Thyroid gland (tissue), 4 donors: Measurements from ENCODE around the gene DERL3. TPM values are rescaled to one million over a fixed set of nuclear protein-coding genes. Genes with fewer than 3 reads are reported as not detected.
"Not testable (repeated sequence)": the region's sequence is repeated elsewhere in the genome, so short reads cannot be mapped to it uniquely, and the experiment has no call there.

ENCODE experiments used
- DNase-seq, 2 donors: peaks; one replicate each; pipeline ENCODE4 v3.0.0-alpha.2; 2019
- H3K27ac ChIP-seq, 3 donors: fragments of 200-600 bp; sonication (generic); 1 replicate in 2 of 3; 2 replicates in 1 of 3; pipeline ENCODE4 v1.5.1; 2016 to 2019; ENCODE audit warnings: mild to moderate bottlenecking in 1 of 3, moderate library complexity in 1 of 3
- H3K27me3 ChIP-seq: fragments of 200-600 bp; sonication (generic); one replicate; pipeline ENCODE4 v1.5.1; 2019
- H3K36me3 ChIP-seq, 2 donors: fragments of 200-600 bp; sonication (generic); one replicate each; pipeline ENCODE4 v1.5.1; 2016 to 2019
- H3K4me1 ChIP-seq, 2 donors: fragments of 200-600 bp; sonication (generic); one replicate each; pipeline ENCODE4 v1.5.1; 2017 to 2019
- H3K4me3 ChIP-seq, 3 donors: fragments of 200-600 bp; sonication (generic); replicated peaks in 1 of 3; 1 replicate in 2 of 3; 2 replicates in 1 of 3; pipeline ENCODE4 v1.5.1; 2016; ENCODE audit warnings: mild to moderate bottlenecking in 1 of 3
- H3K9me3 ChIP-seq: fragments of 200-600 bp; sonication (generic); one replicate; pipeline ENCODE4 v1.5.1; 2017
- POLR2A ChIP-seq, 2 donors: fragments of 450-650 bp; IDR thresholded peaks; one replicate each; pipeline ENCODE4 v1.6.1; 2017; ENCODE audit warnings: antibody characterized with exemption in 2 of 2, mild to moderate bottlenecking in 2 of 2, moderate library complexity in 1 of 2
- WGBS, 2 donors: methylation state at CpG; one replicate each; pipeline ENCODE4 v1.1.5; 2017; 5-methylcytosine and 5-hydroxymethylcytosine counted together
- intact Hi-C: fragments of 100-400 bp; cut with DNase I; formaldehyde crosslinking; loops from one replicate; pipeline ENCODE4 v1.15.1; 2023
- total RNA-seq, 4 donors: library from RNA; depleted of rRNA; stranded (reverse); fragments of >200 nt; gene quantifications; one replicate each; pipeline ENCODE4 v1.2.3, GENCODE V29; 2016
- TF ChIP-seq, protein P1 (sequence below), 6 experiments: fragments of 200-600 bp in 3 of 6; fragments of 450-650 bp in 3 of 6; sonication (generic) in 3 of 6; IDR thresholded peaks; one replicate each; pipeline ENCODE4 v1.5.1; 2016 to 2019; ENCODE audit warnings: antibody characterized with exemption in 6 of 6, mild to moderate bottlenecking in 2 of 6, inconsistent platforms in 1 of 6, moderate library complexity in 1 of 6

The DERL3 gene
- total RNA-seq, 4 donors from 2014 or later, result 1.6 to 15.9 (median 4.1) TPM

DNA sequence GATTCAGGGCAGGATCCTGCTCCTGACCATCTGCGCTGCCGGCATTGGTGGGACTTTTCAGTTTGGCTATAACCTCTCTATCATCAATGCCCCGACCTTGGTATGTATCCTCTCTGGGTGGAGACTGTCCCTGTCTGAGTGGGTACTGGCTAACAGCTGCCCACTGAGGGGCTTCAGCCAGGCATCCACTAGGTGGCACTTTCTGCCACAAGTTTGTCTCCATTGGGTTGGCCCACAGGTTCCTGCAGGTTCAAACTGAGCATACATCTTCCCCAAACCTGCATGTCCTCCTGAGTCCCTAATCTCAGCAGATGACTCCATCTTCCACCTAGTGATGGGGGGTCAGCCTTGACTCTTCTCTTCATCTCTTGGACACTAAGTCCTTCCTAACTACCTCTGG lies 23.3 kb upstream of the DERL3 start:
- H3K36me3 ChIP-seq, result peaks cover 0 to 1% of the 10 kb centered on the region in 2 donors
- no peak overlapping the region for H3K27ac ChIP-seq
- H3K4me1 ChIP-seq, result peaks cover 10% of the 10 kb centered on the region in 2 donors
- WGBS, 2 donors, result 83 to 91% methylated on average over 3 of the region's 3 CpGs
- peak in 1 of 2 donors; percentile 19 for DNase-seq
- no peaks in the 10 kb centered on the region for H3K9me3 ChIP-seq
- no peaks in the 10 kb centered on the region for H3K27me3 ChIP-seq
- H3K4me3 ChIP-seq, result no peak overlapping the region
- intact Hi-C loops, result no loop called here
- TF ChIP-seq, protein P1, sequence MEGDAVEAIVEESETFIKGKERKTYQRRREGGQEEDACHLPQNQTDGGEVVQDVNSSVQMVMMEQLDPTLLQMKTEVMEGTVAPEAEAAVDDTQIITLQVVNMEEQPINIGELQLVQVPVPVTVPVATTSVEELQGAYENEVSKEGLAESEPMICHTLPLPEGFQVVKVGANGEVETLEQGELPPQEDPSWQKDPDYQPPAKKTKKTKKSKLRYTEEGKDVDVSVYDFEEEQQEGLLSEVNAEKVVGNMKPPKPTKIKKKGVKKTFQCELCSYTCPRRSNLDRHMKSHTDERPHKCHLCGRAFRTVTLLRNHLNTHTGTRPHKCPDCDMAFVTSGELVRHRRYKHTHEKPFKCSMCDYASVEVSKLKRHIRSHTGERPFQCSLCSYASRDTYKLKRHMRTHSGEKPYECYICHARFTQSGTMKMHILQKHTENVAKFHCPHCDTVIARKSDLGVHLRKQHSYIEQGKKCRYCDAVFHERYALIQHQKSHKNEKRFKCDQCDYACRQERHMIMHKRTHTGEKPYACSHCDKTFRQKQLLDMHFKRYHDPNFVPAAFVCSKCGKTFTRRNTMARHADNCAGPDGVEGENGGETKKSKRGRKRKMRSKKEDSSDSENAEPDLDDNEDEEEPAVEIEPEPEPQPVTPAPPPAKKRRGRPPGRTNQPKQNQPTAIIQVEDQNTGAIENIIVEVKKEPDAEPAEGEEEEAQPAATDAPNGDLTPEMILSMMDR (IDR thresholded peaks at IDR 0.05), result peak in 3 of 6 experiments; percentile 7 to 36 (median 15)
- no peak for TF ChIP-seq POLR2A (IDR thresholded peaks at IDR 0.05)

DNA sequence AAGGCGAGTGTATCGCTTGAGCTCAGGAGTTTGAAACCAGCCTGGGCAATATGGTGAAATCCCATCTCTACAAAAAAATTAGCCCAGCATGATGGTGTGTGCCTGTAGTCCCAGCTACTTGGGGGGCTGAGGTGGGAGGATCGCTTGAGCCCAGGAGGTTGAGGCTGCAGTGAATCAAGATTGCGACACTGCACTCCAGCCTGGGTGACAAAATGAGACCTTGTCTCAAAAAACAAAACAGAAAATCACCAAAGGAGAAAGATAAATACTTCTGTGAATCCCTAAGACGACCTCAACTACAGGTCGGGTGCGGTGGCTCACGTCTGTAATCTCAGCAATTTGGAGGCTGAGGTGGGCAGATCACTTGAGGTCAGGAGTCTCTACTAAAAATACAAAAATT lies 21.4 kb upstream of the DERL3 start:
- H3K27ac ChIP-seq, intact Hi-C loops, H3K36me3 ChIP-seq, H3K4me3 ChIP-seq, DNase-seq, H3K9me3 ChIP-seq, H3K27me3 ChIP-seq: not testable (repeated sequence)
- H3K4me1 ChIP-seq, result peaks cover 12 to 14% of the 10 kb centered on the region in 2 donors
- WGBS, 2 donors, result 92 to 96% methylated on average over 8 of the region's 8 CpGs

GRCh38 chr22:23859201-23859600 lies 20.4 kb upstream of the DERL3 start:
- H3K4me3 ChIP-seq, result no peak overlapping the region
- no peaks in the 10 kb centered on the region for H3K9me3 ChIP-seq
- no peak for DNase-seq
- no peaks in the 10 kb centered on the region for H3K36me3 ChIP-seq
- 97% methylated on average over 4 of the region's 4 CpGs for WGBS, 2 donors
- H3K27ac ChIP-seq, result no peak overlapping the region
- no peaks in the 10 kb centered on the region for H3K27me3 ChIP-seq
- no peak for TF ChIP-seq POLR2A (IDR thresholded peaks at IDR 0.05)
- TF ChIP-seq, protein P1 (IDR thresholded peaks at IDR 0.05), result no peak
- intact Hi-C loops, result no loop called here
- H3K4me1 ChIP-seq, result peaks cover 12 to 14% of the 10 kb centered on the region in 2 donors

GRCh38 chr22:23858484-23858815 lies 19.6 kb upstream of the DERL3 start:
- intact Hi-C loops, result no loop called here
- Histone ChIP-seq H3K4me1 (peaks cover 12 to 14% of the 10 kb centered on the region in 2 donors), H3K4me3 (peak overlapping the region in 1 of 3 donors; percentile 57), H3K27ac (peak overlapping the region in 2 of 3 donors; percentile 91 to 93), H3K9me3 (no peaks in the 10 kb centered on the region), H3K36me3 (no peaks in the 10 kb centered on the region), H3K27me3 (no peaks in the 10 kb centered on the region)
- WGBS, 2 donors, result 55 to 59% methylated on average over 7 of the region's 7 CpGs
- TF ChIP-seq, protein P1 (IDR thresholded peaks at IDR 0.05), result peak in 1 of 6 experiments; percentile 30
- TF ChIP-seq POLR2A (IDR thresholded peaks at IDR 0.05), result no peak
- DNase-seq, result no peak

DNA sequence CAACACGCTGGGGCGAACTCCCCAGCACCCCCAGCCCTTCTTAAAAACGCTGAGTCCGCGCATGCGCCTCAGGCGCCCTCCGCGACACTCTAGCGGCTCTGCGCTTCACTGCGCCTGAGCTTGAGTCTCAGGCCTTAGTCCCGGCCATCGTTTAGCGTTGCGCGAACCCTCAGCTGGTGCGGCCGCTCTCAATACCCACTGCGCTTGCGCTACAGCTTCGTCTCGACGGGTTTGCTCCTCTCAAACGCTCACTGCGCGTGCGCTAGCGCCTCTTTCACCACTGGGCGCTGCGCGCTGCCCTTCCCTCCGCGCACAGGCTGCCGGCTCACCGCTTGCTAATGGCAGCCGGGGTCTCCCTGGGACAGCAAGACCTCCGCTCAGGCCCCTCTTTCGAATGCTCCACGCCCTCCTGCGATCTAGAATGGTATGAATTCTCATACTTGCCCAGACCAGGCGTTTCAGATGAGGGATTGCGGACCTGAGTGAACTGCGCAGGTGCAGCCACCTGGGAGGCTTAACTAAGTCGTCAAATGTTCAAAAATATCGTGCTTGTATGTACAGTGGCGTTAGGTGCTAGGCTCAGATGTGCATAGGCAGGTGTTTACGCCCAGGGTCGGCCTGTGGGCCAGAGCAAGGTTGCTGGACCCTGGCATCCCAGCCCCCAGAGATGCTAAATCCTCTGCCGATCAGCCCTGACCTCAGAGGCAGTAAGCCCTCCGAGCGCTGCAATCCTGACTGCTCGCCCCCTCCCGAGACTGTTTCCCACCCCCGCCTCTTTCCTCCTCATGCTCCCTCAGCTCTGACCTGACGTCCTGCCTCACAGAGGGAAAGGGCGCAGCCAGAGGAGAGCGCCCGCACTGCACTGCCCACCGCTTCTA lies 19.0 kb upstream of the DERL3 start, which contains the start of gene SLC2A11:
Gene SLC2A11 (plus strand): TSS at position 270 of the 878 bp plus-strand sequence. CDS start 125 bp downstream, at position 395.
- no peaks in the 10 kb centered on the region for H3K9me3 ChIP-seq
- TF ChIP-seq, protein P1 (IDR thresholded peaks at IDR 0.05), result peak in 3 of 6 experiments; percentile 12 to 40 (median 24)
- TF ChIP-seq POLR2A (IDR thresholded peaks at IDR 0.05), result peak; percentile 28 to 92
- H3K4me3 ChIP-seq, result peak within 1 kb of the TSS; percentile 47 to 57 (median 47)
- WGBS, 2 donors, result 2% methylated on average over 37 to 42 of the region's 60 CpGs
- intact Hi-C loops, result no loop called here
- no peaks in the 10 kb centered on the region for H3K36me3 ChIP-seq
- peaks cover 12 to 14% of the 10 kb centered on the region in 2 donors for H3K4me1 ChIP-seq
- H3K27ac ChIP-seq, result peak within 1 kb of the TSS; percentile 91 to 95 (median 93)
- peak; percentile 97 to 98 for DNase-seq
- H3K27me3 ChIP-seq, result no peaks in the 10 kb centered on the region
